Measurements from ENCODE around the gene ZNF718.

GRCh38 chr4:138935-139334 is 14.6 kb downstream of the ZNF718 start:
- TF ChIP-seq CTCF (conservative IDR thresholded peaks at IDR 0.05; ENCODE audit: low read depth in 2 of 2): no peak
- no peak for TF ChIP-seq EZH2phosphoT487 (IDR thresholded peaks at IDR 0.05; ENCODE audit: unreplicated experiment)
- TF ChIP-seq EZH2 (IDR thresholded peaks at IDR 0.05; ENCODE audit: low read depth, unreplicated experiment): no peak
- TF ChIP-seq REST (IDR thresholded peaks at IDR 0.05; ENCODE audit: unreplicated experiment): no peak
- TF ChIP-seq ZNF462 (CRISPR knock-in tag; IDR thresholded peaks at IDR 0.05): no peak
- no peak for TF ChIP-seq STAT1 (IDR thresholded peaks at IDR 0.05; ENCODE audit: unreplicated experiment)
- no peak for TF ChIP-seq JUNB (IDR thresholded peaks at IDR 0.05; ENCODE audit: unreplicated experiment)

Data from GM23338 (cell line).